GM23248 (cell line): ENCODE results near the gene DDX39B.

ENCODE experiments used
- EZH2 ChIP-seq: fragments of 200-600 bp; sonication (generic); IDR thresholded peaks from 2 replicates; pipeline ENCODE4 v1.6.1; 2018; ENCODE audit warnings: antibody characterized with exemption, mild to moderate bottlenecking; ENCODE audit not compliant: insufficient read depth, poor library complexity, severe bottlenecking
- EZH2phosphoT487 ChIP-seq: fragments of 200-600 bp; sonication (generic); IDR thresholded peaks from 2 replicates; pipeline ENCODE4 v1.6.1; 2018; ENCODE audit warnings: antibody characterized with exemption, moderate library complexity, mild to moderate bottlenecking, low read depth; ENCODE audit not compliant: insufficient read depth

- TF ChIP-seq EZH2 = no peak
- no peak for TF ChIP-seq EZH2phosphoT487
These were observed 36.6 kb upstream of the DDX39B start for GRCh38 chr6:31578184-31579118.
